Fibroblast of gingiva (primary cell): Measurements from ENCODE around the gene NPW.

Experiments
- DNase-seq: peaks from one replicate; pipeline ENCODE4 v3.0.0-alpha.2; 2011; ENCODE audit warnings: low read depth

NPW gene

DNA sequence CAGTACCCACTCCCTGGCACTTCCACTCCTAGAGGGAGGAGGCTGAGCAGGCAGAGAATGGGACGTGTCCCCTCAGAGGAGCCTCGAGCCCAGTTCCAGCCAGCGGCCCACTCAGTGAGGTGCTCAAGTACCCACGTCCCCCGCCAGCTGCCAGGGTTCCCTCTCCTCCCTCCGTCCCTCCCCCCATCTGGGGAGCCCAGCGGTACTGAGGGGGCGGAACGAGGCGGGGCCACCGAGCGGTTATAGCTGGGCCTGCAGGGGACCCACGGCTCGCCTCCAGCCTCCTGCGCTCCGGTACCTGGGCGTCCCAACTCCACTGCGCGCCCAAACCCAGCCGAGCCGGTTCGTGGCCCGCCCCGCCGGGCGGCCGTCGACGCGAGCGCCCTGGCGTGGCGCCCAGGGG, at the start of gene NPW:
NPW (plus strand) TSS at position 268 of the 403 bp plus-strand sequence.
- DNase-seq, result no peak

DNA sequence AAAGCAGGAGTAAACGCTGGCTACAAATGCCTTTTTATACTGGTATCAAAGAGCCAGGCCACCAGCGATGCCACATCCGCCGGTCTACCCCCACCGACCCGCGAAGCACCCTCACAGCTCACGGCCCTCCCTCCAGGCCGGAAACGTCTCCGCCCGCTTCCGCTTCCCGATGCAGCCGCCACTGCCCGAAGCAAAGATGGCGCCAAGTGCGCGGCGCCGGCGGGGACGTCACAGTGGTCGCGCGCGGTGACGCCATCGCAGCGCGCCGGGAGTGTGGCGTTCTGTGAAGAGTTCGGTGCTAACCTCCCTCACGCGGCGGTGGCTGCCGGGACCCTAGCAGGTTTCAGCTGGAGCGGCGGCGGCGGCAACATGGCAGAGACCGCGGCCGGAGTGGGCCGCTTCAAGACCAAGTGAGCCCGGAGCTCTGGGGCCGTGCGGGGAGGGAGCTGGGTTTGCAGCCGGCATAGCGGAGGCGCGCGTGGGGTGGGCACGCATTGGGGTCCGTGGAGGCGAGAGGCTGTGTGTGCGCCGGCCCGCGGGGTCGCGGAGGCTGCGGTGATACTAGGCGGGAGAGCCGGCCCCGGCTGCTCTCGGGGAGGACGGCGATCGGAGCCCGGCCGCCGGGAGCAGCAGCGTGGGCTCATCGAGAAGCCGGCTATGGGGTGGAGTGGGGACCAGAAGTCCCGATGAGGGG, 47.6 kb upstream of the NPW start, which contains the start of gene TBL3:
TBL3 (plus strand) TSS at position 258 of the 694 bp plus-strand sequence; CDS start at position 370, 112 bp downstream.
- peak; percentile 93 for DNase-seq

DNA sequence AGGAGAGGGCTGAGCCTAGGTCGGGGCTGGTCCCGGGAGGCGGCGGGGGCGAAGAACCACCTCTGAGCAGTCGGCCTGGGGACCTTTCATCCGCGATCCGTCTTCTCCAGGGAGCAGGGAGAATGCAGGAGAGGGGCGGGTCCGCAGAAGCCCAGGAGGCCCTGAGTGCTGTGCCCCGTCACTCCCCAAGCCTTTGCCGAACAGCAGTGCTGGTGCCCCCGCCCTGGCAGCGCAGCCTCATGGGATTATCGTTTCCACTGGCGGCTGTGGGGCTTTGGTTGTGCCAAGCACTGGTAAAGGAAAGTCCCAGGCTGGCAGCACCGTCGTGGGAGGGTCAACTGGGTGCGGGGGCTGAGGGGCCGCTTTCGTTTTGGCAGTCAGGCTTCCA, 47.1 kb upstream of the NPW start:
- no peak for DNase-seq

DNA sequence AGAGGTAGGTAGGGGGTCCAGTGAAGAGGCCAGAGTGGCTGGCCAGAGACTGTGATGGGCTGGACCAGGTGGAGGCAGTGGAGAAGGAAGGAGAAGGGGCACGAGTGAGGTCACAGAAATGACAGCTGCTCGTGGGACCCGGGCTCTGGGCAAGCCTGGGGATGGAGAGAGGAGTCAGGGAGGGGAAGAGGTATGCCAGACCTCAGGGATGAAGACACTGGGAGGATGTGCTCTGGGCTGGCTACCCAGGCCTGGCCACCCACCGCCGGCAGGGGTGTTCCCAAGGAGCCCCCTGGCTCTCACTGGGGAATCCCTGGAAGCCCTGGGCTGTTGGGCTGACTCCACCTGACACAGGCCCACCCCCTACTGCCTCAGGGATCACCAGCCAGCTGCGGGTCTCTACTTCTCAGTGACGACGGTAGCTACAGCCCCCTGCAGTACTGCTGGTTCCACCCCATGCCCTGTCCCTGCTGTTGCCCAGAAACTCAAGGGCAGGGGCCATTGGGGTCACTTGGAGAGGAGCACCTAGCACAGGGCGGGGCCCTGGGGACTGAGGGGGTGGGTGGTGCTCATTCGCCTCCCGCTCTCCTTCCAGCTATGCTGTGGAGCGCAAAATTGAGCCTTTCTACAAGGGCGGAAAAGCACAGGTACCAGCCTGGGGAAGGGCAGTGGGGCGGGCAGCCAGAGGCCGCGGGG, 46.0 kb upstream of the NPW start:
- no peak for DNase-seq

DNA sequence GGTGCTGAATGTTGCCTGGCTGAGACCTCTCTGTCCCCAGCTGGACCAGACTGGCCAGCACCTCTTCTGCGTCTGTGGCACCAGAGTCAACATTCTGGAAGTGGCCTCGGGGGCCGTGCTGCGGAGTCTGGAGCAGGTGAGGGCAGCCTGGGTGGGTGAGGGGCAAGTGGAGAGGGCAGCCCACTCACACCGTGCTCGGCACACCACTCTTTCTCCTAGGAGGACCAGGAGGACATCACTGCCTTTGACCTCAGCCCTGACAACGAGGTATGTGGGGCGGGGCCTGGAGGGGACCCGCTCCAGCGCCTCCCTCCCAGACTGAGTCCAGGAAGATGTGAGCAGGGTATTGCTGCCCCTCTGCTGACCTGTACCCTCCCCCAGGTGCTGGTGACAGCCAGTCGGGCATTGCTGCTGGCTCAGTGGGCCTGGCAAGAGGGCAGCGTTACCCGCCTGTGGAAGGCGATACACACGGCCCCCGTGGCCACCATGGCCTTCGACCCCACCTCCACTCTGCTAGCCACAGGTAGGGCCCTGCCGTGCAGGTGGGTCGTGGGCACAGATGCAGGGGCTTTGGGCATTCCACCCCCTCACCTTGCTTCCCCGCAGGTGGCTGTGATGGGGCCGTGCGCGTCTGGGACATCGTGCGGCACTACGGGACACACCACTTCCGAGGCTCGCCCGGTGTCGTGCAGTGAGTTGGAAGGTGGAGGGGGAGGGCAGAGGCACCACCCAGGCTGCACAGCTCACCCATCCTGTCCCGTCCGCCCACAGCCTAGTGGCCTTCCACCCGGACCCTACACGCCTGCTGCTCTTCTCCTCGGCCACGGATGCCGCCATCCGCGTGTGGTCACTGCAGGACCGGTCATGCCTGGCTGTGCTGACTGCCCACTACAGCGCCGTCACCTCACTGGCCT, 45.2 kb upstream of the NPW start:
- DNase-seq, result no peak

DNA sequence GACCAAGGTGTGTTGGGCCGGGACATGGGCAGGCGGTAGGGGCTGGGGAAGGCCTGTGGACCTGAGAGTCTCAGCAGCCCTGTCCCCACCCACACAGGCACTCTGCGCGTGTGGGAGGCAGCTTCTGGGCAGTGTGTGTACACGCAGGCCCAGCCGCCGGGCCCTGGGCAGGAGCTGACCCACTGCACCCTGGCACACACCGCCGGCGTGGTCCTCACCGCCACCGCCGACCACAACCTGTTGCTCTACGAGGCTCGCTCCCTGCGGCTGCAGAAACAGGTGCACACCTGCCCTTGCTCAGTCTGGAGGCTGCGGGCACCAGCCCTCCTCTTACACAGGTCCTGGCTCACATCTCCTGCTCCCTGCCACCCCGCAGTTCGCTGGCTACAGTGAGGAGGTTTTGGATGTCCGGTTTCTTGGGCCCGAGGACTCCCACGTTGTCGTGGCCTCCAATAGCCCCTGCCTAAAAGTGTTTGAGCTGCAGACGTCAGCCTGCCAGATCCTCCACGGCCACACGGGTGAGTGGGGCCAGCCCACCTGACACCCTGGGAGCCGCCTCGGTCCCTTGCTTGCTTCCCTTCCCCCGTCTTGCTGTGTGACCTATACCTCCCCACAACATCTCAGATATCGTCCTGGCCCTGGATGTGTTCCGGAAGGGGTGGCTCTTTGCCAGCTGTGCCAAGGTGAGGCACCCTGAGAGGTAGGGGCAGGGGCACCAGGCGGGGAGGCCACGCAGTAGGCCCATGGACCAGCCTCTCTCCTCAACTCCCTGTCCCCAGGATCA, 44.0 kb upstream of the NPW start:
- DNase-seq, result no peak

DNA sequence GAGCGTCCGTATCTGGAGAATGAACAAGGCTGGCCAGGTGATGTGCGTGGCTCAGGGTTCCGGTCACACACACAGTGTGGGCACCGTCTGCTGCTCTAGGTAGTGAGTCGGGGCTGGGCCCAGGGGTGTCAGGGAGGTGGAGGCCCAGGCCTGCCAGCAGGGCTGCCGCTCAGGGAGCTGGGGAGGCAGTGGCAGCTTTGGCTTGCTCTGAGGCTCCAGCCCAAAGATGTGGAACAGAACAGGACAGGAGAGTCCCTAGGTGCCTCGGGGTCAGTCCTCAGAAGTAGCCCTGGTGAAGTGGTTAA, 43.4 kb upstream of the NPW start:
- no peak for DNase-seq

DNA sequence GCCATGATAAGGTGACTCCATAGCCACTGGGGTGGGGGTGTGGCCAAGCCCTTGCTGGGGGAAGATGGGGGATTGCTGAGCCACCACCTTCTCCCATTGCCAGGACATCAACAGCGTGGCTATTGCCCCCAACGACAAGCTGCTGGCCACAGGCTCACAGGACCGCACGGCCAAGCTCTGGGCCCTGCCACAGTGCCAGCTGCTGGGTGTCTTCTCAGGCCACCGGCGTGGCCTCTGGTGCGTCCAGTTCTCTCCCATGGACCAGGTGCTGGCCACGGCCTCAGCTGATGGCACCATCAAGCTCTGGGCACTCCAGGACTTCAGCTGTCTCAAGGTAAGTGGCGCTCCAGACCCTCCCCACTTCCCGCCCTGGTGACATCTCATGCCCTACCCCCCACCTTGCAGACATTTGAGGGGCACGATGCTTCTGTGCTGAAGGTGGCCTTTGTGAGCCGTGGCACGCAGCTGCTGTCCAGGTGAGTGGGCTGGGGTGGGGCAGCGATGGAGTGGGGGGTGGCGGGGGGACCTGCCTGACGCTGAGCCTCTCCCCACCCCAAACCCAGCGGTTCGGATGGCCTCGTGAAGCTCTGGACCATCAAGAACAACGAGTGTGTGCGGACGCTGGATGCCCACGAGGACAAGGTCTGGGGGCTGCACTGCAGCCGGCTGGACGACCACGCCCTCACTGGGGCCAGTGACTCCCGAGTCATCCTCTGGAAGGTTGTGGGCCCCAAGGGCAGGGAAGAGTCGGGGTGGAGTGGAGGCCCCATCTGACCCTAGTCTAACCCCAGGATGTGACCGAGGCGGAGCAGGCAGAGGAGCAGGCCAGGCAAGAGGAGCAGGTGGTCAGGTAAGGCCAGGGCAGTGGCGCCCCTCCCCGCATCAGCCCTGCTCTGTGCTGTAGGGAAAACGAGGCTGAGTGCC, 42.4 kb upstream of the NPW start:
- DNase-seq, result no peak

DNA sequence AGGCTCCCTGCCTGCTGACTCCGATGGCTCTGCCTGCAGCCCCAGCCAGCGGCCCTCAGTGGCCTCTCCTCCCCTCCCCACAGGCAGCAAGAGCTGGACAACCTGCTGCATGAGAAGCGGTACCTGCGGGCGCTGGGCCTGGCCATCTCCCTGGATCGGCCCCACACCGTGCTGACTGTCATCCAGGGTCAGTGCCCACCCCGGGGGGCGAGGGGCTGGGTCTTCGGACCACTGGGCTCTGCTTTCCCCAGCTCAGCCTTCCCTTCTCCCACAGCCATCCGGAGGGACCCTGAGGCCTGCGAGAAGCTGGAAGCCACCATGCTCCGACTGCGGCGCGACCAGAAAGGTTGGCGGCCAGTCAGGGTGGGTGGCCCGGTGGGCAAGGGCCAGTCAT, 41.7 kb upstream of the NPW start:
- no peak for DNase-seq

DNA sequence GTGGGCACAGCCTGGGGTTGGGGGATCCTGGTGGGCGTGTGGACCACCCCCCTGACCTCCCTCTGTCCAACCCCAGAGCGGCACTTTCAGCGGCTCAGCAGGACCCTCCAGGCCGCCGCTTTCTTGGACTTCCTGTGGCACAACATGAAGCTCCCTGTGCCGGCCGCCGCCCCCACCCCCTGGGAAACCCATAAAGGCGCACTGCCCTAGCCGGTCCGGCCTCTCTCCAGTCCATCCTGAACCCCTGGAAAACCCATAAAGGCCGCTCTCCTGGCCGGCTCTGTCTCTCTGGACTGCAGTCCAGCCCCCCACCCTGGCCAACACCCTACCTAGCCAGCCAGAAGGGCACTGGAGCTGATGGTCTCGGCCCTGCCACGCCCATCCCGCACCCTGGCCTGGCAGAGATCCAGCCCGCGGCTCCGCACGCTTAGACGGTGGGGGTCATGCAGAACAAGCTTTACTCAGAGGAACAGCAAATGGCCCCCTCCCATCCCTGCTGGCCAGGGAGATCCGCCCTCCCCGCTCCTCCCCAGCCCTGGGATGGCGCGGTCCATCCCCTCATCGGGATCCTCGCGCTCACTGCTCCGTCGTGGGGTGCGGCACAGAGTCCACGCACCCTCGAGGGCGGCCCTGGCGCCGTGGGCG, 41.0 kb upstream of the NPW start:
- no peak for DNase-seq

DNA sequence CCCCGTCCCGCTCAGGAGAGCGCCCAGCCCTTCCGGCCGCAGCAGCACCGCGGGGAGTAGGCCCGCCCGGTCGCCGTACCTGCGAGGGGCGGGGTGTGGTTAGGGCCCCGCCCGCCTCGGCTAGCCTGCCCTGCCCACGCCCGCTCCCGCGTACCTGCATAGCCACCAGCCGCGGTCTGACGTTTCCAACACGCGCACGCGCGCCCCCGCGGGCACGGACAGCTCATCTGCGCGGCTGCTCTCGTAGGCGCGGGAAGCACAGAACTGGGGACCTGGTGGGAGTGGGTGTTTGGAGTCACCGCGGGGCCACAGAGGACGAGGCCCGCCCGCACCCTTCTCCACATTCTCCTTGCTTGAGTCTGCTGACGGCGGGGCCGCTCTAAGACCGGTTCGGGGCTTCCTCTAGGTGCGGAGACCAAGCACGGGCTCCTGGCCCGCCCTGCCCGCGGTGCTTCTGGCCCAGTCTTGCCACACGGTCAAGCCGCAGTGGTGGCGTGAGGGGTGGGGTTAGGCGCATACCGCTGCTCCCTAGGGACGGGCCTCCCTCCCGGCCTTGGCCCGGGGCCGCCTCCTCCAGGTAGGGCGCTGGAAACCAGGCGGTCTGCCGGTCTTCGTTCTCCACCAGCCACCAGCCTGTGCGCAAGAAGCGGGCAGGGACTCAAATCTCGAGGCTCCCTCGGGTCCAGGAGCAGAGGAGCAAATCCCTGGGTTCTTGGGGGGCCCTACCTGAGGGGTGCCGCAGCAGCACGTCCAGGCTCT, 40.1 kb upstream of the NPW start:
- no peak for DNase-seq

DNA sequence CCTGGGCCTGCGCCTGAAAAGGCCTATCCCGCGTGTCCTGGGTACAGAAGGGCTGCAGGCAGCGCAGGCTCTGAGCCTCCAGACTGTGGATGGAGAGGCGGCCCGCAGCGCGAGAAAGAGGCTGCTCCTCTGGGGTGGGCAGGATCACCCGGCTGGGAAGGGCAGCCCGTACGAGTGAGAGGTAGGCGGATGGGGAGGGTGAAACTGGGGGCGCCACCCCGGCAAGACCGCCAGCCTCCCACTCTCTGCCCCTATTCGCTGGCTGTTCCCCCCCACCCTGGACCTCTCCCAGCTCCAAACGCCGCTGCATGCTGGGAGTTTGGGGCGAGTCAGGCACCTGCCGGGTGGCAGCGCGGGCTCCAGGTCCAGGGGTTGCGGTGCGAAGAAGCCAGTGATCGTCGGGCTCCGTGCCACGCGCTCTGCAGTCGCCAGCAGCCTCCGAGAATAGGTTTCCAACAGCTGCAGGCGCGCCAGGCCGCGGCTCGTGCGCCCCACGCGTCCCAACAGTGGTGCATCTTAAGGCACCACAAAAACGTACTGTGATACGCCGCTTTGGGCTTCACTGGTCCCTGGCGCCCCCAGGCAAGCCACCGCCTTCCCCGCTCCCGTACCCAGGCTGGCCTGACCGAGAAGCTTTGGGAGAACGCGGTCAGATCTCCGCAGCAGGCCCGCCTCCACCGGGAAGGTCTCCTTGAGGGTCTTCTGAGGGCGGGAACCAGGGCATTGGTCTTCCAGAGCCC, 39.4 kb upstream of the NPW start:
- no peak for DNase-seq

DNA sequence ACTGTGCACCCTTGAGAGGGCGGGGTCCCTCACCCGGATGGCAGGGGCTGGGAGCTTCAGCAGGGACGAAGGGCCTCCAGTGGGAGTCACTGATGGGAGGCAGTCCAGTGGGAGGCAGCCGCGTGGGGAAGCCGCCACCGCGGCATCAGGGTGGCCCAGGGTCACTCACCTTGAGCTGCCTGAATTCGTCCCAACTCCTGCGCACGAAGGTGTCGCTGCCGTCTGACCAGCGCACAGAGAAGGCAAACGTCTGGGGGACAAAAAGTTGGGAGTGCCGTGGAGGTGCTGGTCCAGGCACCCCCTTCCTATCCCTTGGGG, 38.9 kb upstream of the NPW start:
- DNase-seq, result no peak

DNA sequence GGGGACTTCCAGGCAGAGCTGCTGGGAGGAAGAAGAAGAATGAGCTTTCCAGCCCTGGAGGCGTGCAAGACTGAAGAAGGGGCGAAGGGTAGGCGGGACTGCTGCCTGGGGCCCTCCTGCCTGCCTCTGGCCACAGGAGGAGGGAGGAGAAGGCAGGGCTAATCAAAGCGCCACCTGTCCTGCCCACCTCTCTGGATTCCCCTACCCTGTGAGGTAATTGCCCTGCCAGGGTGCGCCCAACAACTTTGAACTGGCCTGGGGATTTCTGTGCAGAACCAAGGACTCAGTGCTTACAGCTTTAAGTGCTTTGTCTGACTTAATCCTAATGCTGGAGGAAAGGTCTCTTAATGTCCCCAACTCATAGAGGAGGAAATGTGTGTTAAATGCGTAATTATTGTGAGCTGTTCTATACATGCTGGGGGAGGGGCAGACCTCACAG, 38.2 kb upstream of the NPW start, which contains the start of gene NOXO1:
NOXO1 (minus strand) TSS at position 72 of the 439 bp plus-strand sequence. CDS start 290 bp downstream, outside the sequence.
- DNase-seq, result no peak

DNA sequence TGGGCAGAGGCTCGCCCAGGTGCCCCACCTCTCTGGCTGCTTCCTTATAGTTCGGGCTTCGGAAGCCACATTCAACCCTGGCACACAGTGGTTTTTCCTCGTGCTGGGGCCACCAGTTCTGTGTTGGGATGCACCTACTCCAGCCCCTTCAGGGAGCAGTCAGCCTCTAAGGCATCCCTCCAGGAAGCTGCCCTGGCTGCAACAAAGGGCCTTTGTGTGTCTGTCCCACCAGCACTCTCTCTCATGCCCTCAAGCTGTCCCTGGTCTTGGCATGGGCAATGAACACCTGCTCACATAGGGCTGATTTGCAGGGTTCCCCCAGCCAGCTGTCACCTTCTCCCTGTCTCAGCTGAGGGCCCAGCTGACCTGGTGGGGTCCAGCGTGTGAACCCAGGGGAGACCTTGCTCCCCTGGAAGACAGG, 37.6 kb upstream of the NPW start:
- no peak for DNase-seq

DNA sequence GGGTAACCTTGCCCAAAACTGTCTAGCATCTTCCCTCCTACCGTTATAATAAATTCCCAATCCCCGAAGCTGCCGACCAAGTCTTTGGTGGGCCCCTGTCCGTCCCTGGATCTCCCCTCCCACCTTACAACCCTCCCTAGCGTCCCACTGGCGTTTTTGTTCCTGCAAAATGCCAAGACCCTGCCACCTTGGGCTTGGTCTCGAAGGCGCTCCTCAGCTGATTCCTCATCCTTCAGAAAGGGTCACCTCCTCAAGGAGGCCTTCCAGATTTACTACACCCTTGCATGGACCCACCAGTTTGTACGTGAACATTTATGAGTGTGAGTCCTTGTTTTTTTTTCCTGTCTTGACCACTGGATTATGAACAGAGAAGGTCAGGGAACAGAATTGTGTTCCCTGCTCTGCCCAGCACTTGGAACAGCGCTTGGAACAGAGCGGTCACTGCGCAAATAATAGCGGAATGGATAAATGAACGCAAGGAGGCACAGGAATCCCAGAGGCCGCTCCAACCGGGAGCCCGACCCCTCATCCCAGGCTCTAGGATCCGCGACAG, 36.5 kb upstream of the NPW start:
- no peak for DNase-seq

DNA sequence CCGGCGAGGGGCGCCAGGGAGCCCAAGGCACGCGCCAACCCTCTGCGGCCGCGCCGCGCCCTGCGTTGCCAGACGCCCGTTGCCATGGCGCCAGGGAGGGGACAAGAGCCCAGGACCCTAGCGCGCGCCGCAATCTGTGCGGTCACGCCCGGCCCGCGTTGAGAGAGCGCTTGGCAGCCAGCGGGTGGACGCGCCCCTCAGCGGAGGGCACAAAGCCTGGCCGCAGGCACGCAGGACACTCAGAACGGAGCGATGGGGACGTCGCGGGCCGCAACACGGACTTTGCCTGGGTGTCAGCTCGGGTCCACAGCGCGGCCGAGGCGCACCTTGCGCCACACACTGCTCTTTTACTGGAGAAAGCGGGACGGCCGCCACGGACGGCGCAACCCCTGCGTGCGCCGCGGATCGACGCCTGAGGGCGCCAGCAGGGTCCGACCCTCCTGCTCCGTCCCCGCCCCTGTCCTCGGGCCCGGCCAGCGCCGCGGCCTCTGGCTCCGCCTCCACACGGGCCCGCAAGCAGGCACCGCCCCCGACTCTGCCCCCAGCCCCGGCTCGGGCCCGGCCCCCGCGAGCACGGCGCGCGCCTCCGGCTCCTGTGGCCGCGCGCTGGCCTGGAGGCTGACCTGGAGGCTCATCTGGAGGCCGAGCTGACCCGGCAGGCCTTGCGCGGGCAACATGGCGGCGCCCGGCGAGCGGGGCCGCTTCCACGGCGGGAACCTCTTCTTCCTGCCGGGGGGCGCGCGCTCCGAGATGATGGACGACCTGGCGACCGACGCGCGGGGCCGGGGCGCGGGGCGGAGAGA, 35.8 kb upstream of the NPW start, which contains the start of gene GFER:
GFER (plus strand) TSS at position 650 of the 803 bp plus-strand sequence; CDS start at position 676, 26 bp downstream.
- peak; percentile 94 for DNase-seq
